PFSK-1 (cell line): ENCODE measurements around the gene S100A6.

Experiments
- POLR2AphosphoS5 ChIP-seq: IDR thresholded peaks from 2 replicates; pipeline ENCODE4 v1.6.1; 2012; ENCODE audit warnings: low read depth, mild to moderate bottlenecking, control low read depth, low read length, moderate library complexity
- REST ChIP-seq, 2 experiments: IDR thresholded peaks; 2 replicates each; pipeline versions ENCODE4 v1.6.1 to v1.8.0; 2011 to 2012; ENCODE audit warnings: low read depth in 2 of 2, low read length in 2 of 2, control low read depth in 1 of 2, inconsistent platforms in 1 of 2, mild to moderate bottlenecking in 1 of 2, moderate library complexity in 1 of 2; ENCODE audit not compliant: insufficient read depth in 1 of 2
- TAF1 ChIP-seq: IDR thresholded peaks from 2 replicates; pipeline ENCODE4 v1.6.1; 2012; ENCODE audit warnings: low read length, control low read depth, borderline replicate concordance; ENCODE audit not compliant: insufficient read depth

GRCh38 chr1:153495536-153495935 is 40.3 kb downstream of the S100A6 start:
- TF ChIP-seq POLR2AphosphoS5 (no peak), REST (IDR thresholded peaks at IDR 0.05; ENCODE audit: insufficient read depth in 1 of 2, low read depth in 2 of 2, low read length in 2 of 2) (no peak), TAF1 (no peak)
